MCF 10A (cell line): ENCODE data around the gene ZNF354C. TPM values are rescaled to one million over a fixed set of nuclear protein-coding genes. Genes with fewer than 3 reads are reported as not detected.

Source experiments
- BruUV-seq: library from RNA; stranded (reverse); fragments of 400-500 nt; replicated peaks from 2 replicates; lab custom pipeline; 2021; lab: Mats Ljungman, UMichigan
- CTCF ChIA-PET: fragments of 300-600 bp; sonication (Branson Sonifier 250); formaldehyde crosslinking; extraction: SDS; loops from one replicate; lab custom pipeline; 2021; ENCODE audit warnings: antibody characterized with exemption, inconsistent platforms; lab: Yijun Ruan, JAX
- POLR2A ChIA-PET: fragments of 300-600, 350-650 bp; sonication (Branson Sonifier 250); formaldehyde crosslinking; extraction: SDS; loops from one replicate; lab custom pipeline; 2020; ENCODE audit warnings: antibody characterized with exemption, inconsistent platforms; lab: Yijun Ruan, JAX
- DNase-seq: peaks from one replicate; pipeline ENCODE4 v3.0.0-alpha.2; 2018; ENCODE audit not compliant: unreplicated experiment
- H3K27ac Mint-ChIP-seq: one replicate; pipeline ENCODE4 v1.8.0; 2022; ENCODE audit warnings: mild to moderate bottlenecking, low read depth, mixed read lengths; ENCODE audit not compliant: unreplicated experiment
- H3K27me3 Mint-ChIP-seq: one replicate; pipeline ENCODE4 v1.8.0; 2022; ENCODE audit warnings: mixed read lengths; ENCODE audit not compliant: insufficient read depth, unreplicated experiment
- H3K36me3 Mint-ChIP-seq: one replicate; pipeline ENCODE4 v1.8.0; 2022; ENCODE audit warnings: mild to moderate bottlenecking, moderate library complexity, mixed read lengths; ENCODE audit not compliant: insufficient read depth, unreplicated experiment
- H3K4me1 Mint-ChIP-seq: one replicate; pipeline ENCODE4 v1.8.0; 2022; ENCODE audit warnings: mixed read lengths; ENCODE audit not compliant: insufficient read depth, unreplicated experiment
- H3K4me3 Mint-ChIP-seq: one replicate; pipeline ENCODE4 v1.8.0; 2022; ENCODE audit warnings: mild to moderate bottlenecking, moderate library complexity, mixed read lengths; ENCODE audit not compliant: unreplicated experiment
- H3K9me3 Mint-ChIP-seq: one replicate; pipeline ENCODE4 v1.8.0; 2022; ENCODE audit warnings: mixed read lengths; ENCODE audit not compliant: unreplicated experiment
- intact Hi-C: fragments of 100-400 bp; cut with micrococcal nuclease; formaldehyde crosslinking; loops from 2 replicates; pipeline ENCODE4 v1.14.1; 2022
- total RNA-seq: library from RNA; stranded (reverse); gene quantifications from 2 replicates; pipeline ENCODE4 v1.2.3, GENCODE V29; 2022
- TF ChIP-seq, protein P1 (sequence below): fragments of 200-600 bp; IDR thresholded peaks from one replicate; pipeline ENCODE4 v1.8.0; 2022; ENCODE audit warnings: antibody characterized with exemption, mild to moderate bottlenecking; ENCODE audit not compliant: unreplicated experiment

Gene ZNF354C
- total RNA-seq, 1 experiment from 2014 or later, result 3.9 TPM

DNA sequence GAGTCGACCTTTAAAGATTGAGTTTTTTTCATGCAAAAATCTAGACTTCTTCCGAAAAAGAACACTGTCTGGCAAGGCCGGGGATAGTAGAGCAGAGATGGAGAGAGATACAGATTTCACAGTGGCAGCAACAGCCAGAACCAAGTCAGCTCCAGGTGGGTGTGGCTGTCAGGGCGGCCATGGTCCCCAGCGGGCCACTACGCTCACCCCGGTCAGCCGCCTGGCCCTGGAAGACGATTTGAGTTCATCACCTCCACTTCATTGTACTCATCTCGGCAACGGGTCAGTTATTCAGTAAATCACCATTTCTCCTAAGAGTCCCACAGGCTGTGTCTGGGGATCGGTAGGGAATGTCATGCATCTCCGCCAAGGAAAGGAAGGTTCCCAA is 53.0 kb downstream of the ZNF354C start:
- Mint-ChIP-seq H3K36me3 (no peaks in the 10 kb centered on the region), H3K27me3 (no peaks in the 10 kb centered on the region), H3K4me1 (no peaks in the 10 kb centered on the region), H3K9me3 (peaks cover 33% of the 10 kb centered on the region), H3K27ac (no peak overlapping the region), H3K4me3 (no peak overlapping the region)
- CTCF ChIA-PET, result interaction anchor here (1.3 kb wide), 1 partner anchor 19 kb away, joined by 3 read pairs; no protein-coding TSS in a partner anchor
- BruUV-seq, result no TSS peak
- intact Hi-C loops, result no loop called here
- TF ChIP-seq, protein P1, sequence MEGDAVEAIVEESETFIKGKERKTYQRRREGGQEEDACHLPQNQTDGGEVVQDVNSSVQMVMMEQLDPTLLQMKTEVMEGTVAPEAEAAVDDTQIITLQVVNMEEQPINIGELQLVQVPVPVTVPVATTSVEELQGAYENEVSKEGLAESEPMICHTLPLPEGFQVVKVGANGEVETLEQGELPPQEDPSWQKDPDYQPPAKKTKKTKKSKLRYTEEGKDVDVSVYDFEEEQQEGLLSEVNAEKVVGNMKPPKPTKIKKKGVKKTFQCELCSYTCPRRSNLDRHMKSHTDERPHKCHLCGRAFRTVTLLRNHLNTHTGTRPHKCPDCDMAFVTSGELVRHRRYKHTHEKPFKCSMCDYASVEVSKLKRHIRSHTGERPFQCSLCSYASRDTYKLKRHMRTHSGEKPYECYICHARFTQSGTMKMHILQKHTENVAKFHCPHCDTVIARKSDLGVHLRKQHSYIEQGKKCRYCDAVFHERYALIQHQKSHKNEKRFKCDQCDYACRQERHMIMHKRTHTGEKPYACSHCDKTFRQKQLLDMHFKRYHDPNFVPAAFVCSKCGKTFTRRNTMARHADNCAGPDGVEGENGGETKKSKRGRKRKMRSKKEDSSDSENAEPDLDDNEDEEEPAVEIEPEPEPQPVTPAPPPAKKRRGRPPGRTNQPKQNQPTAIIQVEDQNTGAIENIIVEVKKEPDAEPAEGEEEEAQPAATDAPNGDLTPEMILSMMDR, result no peak
- POLR2A ChIA-PET, result no interaction called here
- no peak for DNase-seq

DNA sequence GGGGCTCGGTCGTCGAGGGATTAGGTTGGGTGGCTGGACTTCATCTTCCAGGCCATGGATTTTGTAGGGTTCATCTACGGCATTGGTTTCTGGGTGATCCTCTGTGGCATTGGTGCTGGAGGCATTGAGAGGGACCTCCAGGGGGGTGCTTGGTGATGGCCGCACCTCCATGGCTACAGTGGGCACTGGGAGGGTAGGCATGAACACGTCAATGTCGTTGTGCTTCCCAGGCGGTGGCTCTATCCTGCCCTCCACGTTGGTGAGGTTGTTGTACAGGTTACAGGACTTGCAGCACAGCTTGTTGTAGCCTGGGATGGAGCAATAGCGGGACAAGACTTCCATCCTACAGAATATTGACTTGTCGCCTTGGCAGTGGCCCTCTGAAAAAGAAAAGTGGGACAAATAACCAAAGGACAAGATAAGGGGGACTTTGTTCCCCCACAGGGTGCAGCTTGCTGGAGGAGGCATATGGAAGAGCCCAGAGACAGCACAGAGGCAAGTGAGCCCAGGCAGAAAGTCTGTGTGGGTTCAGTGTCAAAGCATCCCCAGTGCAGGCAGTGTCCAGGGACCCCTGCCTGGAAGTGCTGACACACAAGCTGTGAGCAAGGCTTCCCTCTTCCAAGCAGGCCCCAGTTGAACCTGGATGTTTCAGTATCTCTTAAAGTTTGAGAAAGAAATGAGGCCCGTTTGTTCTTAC is 53.9 kb downstream of the ZNF354C start:
- H3K27me3 Mint-ChIP-seq, result no peaks in the 10 kb centered on the region
- BruUV-seq, result no TSS peak
- peaks cover 26% of the 10 kb centered on the region for H3K9me3 Mint-ChIP-seq
- intact Hi-C loops, result no loop called here
- CTCF ChIA-PET, result interaction anchor here (0.8 to 1.3 kb wide), 2 partner anchors 20 to 105 kb away, joined by 3 read pairs; no protein-coding TSS in a partner anchor
- no peak for DNase-seq
- H3K27ac Mint-ChIP-seq, result no peak overlapping the region
- H3K4me1 Mint-ChIP-seq, result no peaks in the 10 kb centered on the region
- no peak overlapping the region for H3K4me3 Mint-ChIP-seq
- POLR2A ChIA-PET, result no interaction called here
- no peaks in the 10 kb centered on the region for H3K36me3 Mint-ChIP-seq
- TF ChIP-seq, protein P1, result no peak

DNA sequence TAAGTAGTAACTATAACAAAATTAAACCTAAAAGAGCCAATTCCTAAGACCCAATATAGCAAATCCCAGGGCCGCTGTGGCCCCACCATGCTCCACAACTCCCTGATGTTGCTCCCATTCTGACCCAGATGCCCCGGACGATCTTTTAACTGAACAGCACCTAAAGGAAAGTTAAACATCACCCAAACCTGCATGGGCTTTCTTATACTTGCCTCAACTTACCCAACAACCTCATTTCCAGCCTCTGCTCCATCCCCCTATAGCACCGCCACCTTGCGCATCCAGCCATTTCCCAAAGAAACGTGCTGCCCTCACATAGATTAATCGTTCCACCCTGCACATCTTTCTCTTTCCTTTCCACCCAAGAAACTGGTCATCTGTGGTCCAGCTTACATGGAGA is 54.6 kb downstream of the ZNF354C start:
- H3K9me3 Mint-ChIP-seq, result peaks cover 28% of the 10 kb centered on the region
- no peak for DNase-seq
- no peak overlapping the region for H3K4me3 Mint-ChIP-seq
- H3K27me3 Mint-ChIP-seq, result no peaks in the 10 kb centered on the region
- CTCF ChIA-PET, result no interaction called here
- intact Hi-C loops, result no loop called here
- no peak overlapping the region for H3K27ac Mint-ChIP-seq
- no peaks in the 10 kb centered on the region for H3K4me1 Mint-ChIP-seq
- BruUV-seq, result no TSS peak
- TF ChIP-seq, protein P1, result no peak
- H3K36me3 Mint-ChIP-seq, result no peaks in the 10 kb centered on the region
- POLR2A ChIA-PET, result interaction anchor here (0.6 kb wide), 1 partner anchor 903 kb away, joined by 3 read pairs; no protein-coding TSS in a partner anchor

DNA sequence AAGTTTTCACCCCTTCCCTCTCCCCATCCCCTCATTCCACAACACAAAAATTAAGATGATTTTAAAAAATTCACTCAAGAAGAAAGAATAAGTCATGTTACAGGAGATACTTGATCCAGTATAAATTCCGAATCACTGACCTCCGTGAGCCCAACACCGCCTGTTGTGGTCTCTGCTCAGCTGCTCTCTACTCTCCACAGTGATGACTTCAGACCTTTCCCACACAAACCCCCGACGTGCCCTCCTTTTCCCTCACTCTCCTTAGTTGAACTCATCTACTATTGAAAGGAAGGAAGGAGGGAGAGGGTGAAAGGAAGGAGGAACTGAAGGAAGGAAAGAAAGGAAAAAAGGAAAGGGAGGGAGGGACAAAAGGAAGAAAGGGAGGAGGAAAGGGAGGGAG is 55.1 kb downstream of the ZNF354C start:
- POLR2A ChIA-PET, result interaction anchor here (0.6 kb wide), 1 partner anchor 903 kb away, joined by 3 read pairs; no protein-coding TSS in a partner anchor
- CTCF ChIA-PET, result no interaction called here
- no peak overlapping the region for H3K27ac Mint-ChIP-seq
- no peak overlapping the region for H3K4me3 Mint-ChIP-seq
- intact Hi-C loops, result no loop called here
- H3K9me3 Mint-ChIP-seq, result peaks cover 33% of the 10 kb centered on the region
- no peaks in the 10 kb centered on the region for H3K27me3 Mint-ChIP-seq
- BruUV-seq, result no TSS peak
- no peaks in the 10 kb centered on the region for H3K4me1 Mint-ChIP-seq
- TF ChIP-seq, protein P1, result no peak
- DNase-seq, result no peak
- H3K36me3 Mint-ChIP-seq, result no peaks in the 10 kb centered on the region
